Neural cell (in vitro differentiated cells): Measurements from ENCODE around the gene PDE9A. TPM values are rescaled to one million over a fixed set of nuclear protein-coding genes. Genes with fewer than 3 reads are reported as not detected.

Source experiments
- H2AFZ ChIP-seq: fragments of 200-600, 300-800 bp; sonication (generic), shearing (Covaris generic); 2 replicates; pipeline ENCODE4 v1.6.0; 2014; ENCODE audit warnings: low read depth, mild to moderate bottlenecking, antibody characterized with exemption, low read length, moderate library complexity
- H3F3A ChIP-seq: fragments of 200-600 bp; shearing (Covaris generic); 2 replicates; pipeline ENCODE4 v1.6.1; 2016; ENCODE audit warnings: mild to moderate bottlenecking, moderate library complexity, mixed read lengths, antibody characterized with exemption, low read length; ENCODE audit not compliant: insufficient read depth, poor library complexity, severe bottlenecking
- H3K27ac ChIP-seq: fragments of 200-600, 300-800 bp; sonication (generic), shearing (Covaris generic); 2 replicates; pipeline ENCODE4 v1.5.1; 2014; ENCODE audit warnings: mild to moderate bottlenecking, low read length, moderate library complexity
- H3K27me3 ChIP-seq: fragments of 300-800, 200-600 bp; sonication (generic), shearing (Covaris generic); 2 replicates; pipeline ENCODE4 v1.6.0; 2014; ENCODE audit warnings: mild to moderate bottlenecking, low read depth, low read length, moderate library complexity; ENCODE audit not compliant: insufficient read depth
- H3K36me3 ChIP-seq: fragments of 300-800, 200-600 bp; sonication (generic), shearing (Covaris generic); 2 replicates; pipeline ENCODE4 v1.5.1; 2014; ENCODE audit warnings: mild to moderate bottlenecking, antibody characterized with exemption, low read length, moderate library complexity; ENCODE audit not compliant: insufficient read depth
- H3K4me2 ChIP-seq: fragments of 300-800, 200-600 bp; sonication (generic), shearing (Covaris generic); 2 replicates; pipeline ENCODE4 v1.6.0; 2014; ENCODE audit warnings: mild to moderate bottlenecking, low read length
- H3K4me3 ChIP-seq: fragments of 300-800, 200-600 bp; sonication (generic), shearing (Covaris generic); 2 replicates; pipeline ENCODE4 v1.5.1; 2014; ENCODE audit warnings: mild to moderate bottlenecking, low read length, moderate library complexity
- H3K79me2 ChIP-seq: fragments of 200-600 bp; shearing (Covaris generic); replicated peaks from 2 replicates; pipeline ENCODE4 v1.6.0; 2014; ENCODE audit warnings: mild to moderate bottlenecking, low read length, moderate library complexity; ENCODE audit not compliant: insufficient read depth
- H3K9ac ChIP-seq: fragments of 300-800, 200-600 bp; sonication (generic), shearing (Covaris generic); 2 replicates; pipeline ENCODE4 v1.6.1; 2016; ENCODE audit warnings: mild to moderate bottlenecking, low read length, mixed read lengths
- H3K9me2 ChIP-seq: fragments of 200-600 bp; shearing (Covaris generic); 2 replicates; pipeline ENCODE4 v1.6.1; 2016; ENCODE audit warnings: mild to moderate bottlenecking, low read length, mixed read lengths; ENCODE audit not compliant: insufficient read depth
- H3K9me3 ChIP-seq: fragments of 200-600, 300-800 bp; sonication (generic), shearing (Covaris generic); 2 replicates; pipeline ENCODE4 v1.6.1; 2016; ENCODE audit warnings: mild to moderate bottlenecking, mixed run types, low read length, moderate library complexity, mixed read lengths
- H4K20me1 ChIP-seq: fragments of 200-600 bp; shearing (Covaris generic); 2 replicates; pipeline ENCODE4 v1.6.1; 2016; ENCODE audit warnings: mild to moderate bottlenecking, mixed run types; ENCODE audit not compliant: insufficient read depth
- EP300 ChIP-seq: fragments of 450-650 bp; conservative IDR thresholded peaks from 2 replicates; pipeline ENCODE4 v1.6.1; 2014; ENCODE audit warnings: antibody characterized with exemption, mild to moderate bottlenecking, moderate library complexity; ENCODE audit not compliant: poor library complexity, severe bottlenecking
- EZH2 ChIP-seq: fragments of 200-600, 300-800 bp; shearing (Covaris generic), sonication (generic); IDR thresholded peaks from 2 replicates; pipeline ENCODE4 v1.6.1; 2014; ENCODE audit warnings: antibody characterized with exemption, low read length, borderline replicate concordance, mild to moderate bottlenecking; ENCODE audit not compliant: insufficient read depth, poor library complexity, severe bottlenecking
- MXI1 ChIP-seq: fragments of 450-650 bp; conservative IDR thresholded peaks from 2 replicates; pipeline ENCODE4 v1.6.1; 2014; ENCODE audit warnings: antibody characterized with exemption, mild to moderate bottlenecking; ENCODE audit not compliant: poor library complexity, severe bottlenecking
- POLR2AphosphoS5 ChIP-seq: IDR thresholded peaks from 2 replicates; pipeline ENCODE4 v1.6.1; 2012
- RAD21 ChIP-seq: fragments of 450-650 bp; conservative IDR thresholded peaks from 2 replicates; pipeline ENCODE4 v1.6.1; 2014; ENCODE audit warnings: antibody characterized with exemption, mild to moderate bottlenecking, moderate library complexity
- SMC3 ChIP-seq: fragments of 450-650 bp; conservative IDR thresholded peaks from 2 replicates; pipeline ENCODE4 v1.6.1; 2014; ENCODE audit warnings: antibody characterized with exemption, mild to moderate bottlenecking, moderate library complexity; ENCODE audit not compliant: poor library complexity
- TAF1 ChIP-seq: IDR thresholded peaks from 2 replicates; pipeline ENCODE4 v1.6.1; 2012; ENCODE audit warnings: low read depth
- polyA plus RNA-seq: library from polyadenylated mRNA; depleted of rRNA; stranded (reverse); fragments of >200 nt; gene quantifications from 2 replicates; pipeline ENCODE4 v1.2.3, GENCODE V29; 2014
- TF ChIP-seq, protein P1 (sequence below): IDR thresholded peaks from 2 replicates; pipeline ENCODE4 v1.6.1; 2012; ENCODE audit warnings: borderline replicate concordance
- TF ChIP-seq, protein P2 (sequence below): fragments of 450-650 bp; IDR thresholded peaks from 2 replicates; pipeline ENCODE4 v1.5.1; 2014; ENCODE audit warnings: antibody characterized with exemption, mild to moderate bottlenecking, moderate library complexity; ENCODE audit not compliant: poor library complexity, severe bottlenecking

PDE9A gene
- polyA plus RNA-seq, 1 donor from 2014 or later, result 32.2 TPM

DNA sequence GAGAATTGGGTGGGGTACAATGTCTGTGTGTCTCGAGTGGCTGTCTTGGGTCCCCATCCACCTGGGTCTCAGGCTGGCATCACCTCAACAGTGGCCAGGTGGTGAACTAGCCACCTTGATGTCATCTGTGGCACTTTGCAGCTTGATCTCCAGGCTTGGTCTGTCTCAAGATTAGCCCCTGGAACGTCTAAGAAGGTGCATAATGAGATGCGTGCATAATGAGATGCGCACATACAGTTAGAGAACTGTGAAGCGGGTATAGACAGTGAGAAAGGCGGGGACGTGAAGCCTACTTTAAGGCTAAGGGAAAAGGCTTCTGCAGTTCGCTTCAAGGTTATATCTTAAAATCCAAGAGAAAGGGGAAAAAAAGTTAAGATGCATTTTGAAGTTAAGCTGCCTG, 127.2 kb downstream of the PDE9A start:
- H3F3A ChIP-seq, result no peaks in the 10 kb centered on the region
- H4K20me1 ChIP-seq, result no peaks in the 10 kb centered on the region
- no peaks in the 10 kb centered on the region for H3K9me2 ChIP-seq
- H3K4me3 ChIP-seq, result peak overlapping the region; percentile 57
- no peak overlapping the region for H3K27ac ChIP-seq
- no peaks in the 10 kb centered on the region for H3K79me2 ChIP-seq
- no peak overlapping the region for H3K9ac ChIP-seq
- TF ChIP-seq MXI1 (no peak), EZH2 (no peak), RAD21 (no peak), SMC3 (no peak), POLR2AphosphoS5 (no peak), EP300 (no peak), TAF1 (no peak)
- TF ChIP-seq, protein P1, sequence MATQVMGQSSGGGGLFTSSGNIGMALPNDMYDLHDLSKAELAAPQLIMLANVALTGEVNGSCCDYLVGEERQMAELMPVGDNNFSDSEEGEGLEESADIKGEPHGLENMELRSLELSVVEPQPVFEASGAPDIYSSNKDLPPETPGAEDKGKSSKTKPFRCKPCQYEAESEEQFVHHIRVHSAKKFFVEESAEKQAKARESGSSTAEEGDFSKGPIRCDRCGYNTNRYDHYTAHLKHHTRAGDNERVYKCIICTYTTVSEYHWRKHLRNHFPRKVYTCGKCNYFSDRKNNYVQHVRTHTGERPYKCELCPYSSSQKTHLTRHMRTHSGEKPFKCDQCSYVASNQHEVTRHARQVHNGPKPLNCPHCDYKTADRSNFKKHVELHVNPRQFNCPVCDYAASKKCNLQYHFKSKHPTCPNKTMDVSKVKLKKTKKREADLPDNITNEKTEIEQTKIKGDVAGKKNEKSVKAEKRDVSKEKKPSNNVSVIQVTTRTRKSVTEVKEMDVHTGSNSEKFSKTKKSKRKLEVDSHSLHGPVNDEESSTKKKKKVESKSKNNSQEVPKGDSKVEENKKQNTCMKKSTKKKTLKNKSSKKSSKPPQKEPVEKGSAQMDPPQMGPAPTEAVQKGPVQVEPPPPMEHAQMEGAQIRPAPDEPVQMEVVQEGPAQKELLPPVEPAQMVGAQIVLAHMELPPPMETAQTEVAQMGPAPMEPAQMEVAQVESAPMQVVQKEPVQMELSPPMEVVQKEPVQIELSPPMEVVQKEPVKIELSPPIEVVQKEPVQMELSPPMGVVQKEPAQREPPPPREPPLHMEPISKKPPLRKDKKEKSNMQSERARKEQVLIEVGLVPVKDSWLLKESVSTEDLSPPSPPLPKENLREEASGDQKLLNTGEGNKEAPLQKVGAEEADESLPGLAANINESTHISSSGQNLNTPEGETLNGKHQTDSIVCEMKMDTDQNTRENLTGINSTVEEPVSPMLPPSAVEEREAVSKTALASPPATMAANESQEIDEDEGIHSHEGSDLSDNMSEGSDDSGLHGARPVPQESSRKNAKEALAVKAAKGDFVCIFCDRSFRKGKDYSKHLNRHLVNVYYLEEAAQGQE, result no peak
- TF ChIP-seq, protein P2, sequence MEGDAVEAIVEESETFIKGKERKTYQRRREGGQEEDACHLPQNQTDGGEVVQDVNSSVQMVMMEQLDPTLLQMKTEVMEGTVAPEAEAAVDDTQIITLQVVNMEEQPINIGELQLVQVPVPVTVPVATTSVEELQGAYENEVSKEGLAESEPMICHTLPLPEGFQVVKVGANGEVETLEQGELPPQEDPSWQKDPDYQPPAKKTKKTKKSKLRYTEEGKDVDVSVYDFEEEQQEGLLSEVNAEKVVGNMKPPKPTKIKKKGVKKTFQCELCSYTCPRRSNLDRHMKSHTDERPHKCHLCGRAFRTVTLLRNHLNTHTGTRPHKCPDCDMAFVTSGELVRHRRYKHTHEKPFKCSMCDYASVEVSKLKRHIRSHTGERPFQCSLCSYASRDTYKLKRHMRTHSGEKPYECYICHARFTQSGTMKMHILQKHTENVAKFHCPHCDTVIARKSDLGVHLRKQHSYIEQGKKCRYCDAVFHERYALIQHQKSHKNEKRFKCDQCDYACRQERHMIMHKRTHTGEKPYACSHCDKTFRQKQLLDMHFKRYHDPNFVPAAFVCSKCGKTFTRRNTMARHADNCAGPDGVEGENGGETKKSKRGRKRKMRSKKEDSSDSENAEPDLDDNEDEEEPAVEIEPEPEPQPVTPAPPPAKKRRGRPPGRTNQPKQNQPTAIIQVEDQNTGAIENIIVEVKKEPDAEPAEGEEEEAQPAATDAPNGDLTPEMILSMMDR, result no peak
- no peak overlapping the region for H3K4me2 ChIP-seq
- no peaks in the 10 kb centered on the region for H3K9me3 ChIP-seq
- no peaks in the 10 kb centered on the region for H3K27me3 ChIP-seq
- no peak overlapping the region for H2AFZ ChIP-seq
- no peaks in the 10 kb centered on the region for H3K36me3 ChIP-seq

DNA sequence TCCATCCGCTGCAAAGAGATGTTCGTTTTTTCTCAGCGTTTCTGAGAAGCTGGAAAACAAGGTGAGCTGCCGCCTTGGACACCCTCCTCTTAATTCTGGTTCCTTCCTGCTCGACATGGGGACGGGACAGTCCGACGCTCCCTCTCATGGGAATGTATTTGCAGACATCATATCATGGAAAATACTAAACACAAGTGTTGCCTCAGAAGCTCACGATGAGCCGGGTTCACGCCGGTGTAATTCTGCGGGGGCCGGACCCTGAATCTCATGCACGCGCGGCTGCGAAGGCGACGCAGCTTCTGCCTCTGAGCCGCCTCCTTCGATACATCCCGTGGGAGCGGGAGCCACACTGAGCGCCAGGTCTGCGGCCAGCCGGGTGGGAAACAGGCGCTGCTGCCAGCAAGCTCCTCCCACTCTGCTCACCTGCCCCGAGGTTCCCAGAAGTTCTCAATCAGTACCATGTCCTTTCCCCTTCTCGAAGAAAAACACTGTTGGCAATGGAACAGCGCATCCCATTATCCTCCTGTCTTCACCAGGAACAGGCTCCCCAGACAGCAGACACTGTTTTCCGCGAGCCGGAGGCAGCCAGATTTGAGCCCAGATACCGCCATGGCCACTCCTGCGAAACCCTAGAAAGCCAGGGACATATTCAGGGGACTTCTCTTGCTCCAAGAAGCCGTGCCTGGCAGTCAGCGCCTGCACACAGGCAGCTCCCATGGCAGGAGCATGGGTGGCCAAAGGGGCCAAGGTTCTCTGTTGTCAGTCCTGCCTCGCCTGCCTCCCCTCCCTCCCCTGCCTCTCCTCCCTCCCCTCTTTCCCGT, 127.9 kb downstream of the PDE9A start:
- H3K9ac ChIP-seq, result peak overlapping the region; percentile 2
- no peak overlapping the region for H3K27ac ChIP-seq

More for the DNA sequence above, 127.9 kb downstream of the PDE9A start:
- Histone ChIP-seq H3F3A (no peaks in the 10 kb centered on the region), H3K9me3 (no peaks in the 10 kb centered on the region), H3K9me2 (no peaks in the 10 kb centered on the region), H4K20me1 (no peaks in the 10 kb centered on the region), H3K79me2 (no peaks in the 10 kb centered on the region), H3K36me3 (no peaks in the 10 kb centered on the region), H3K4me2 (peak overlapping the region; percentile 33), H2AFZ (no peak overlapping the region), H3K4me3 (peak overlapping the region; percentile 57), H3K27me3 (no peaks in the 10 kb centered on the region)
- TF ChIP-seq, protein P2, result peak; percentile 46
- TF ChIP-seq MXI1 (no peak), POLR2AphosphoS5 (no peak)
